ENCODE measurements around the gene PKD2L2.

- no peak for TF ChIP-seq CTCF (tag by site-specific recombination; IDR thresholded peaks at IDR 0.05)
- TF ChIP-seq ZNF214 (tag by site-specific recombination; IDR thresholded peaks at IDR 0.05; ENCODE audit: borderline replicate concordance): no peak
These were observed 18.5 kb upstream of the PKD2L2 start for GRCh38 chr5:137870647-137871339.
